ENCODE results near the gene ACER3.
"Not testable (repeated sequence)": the region's sequence is repeated elsewhere in the genome, so short reads cannot be mapped to it uniquely, and the experiment has no call there.

ACER3 gene

DNA sequence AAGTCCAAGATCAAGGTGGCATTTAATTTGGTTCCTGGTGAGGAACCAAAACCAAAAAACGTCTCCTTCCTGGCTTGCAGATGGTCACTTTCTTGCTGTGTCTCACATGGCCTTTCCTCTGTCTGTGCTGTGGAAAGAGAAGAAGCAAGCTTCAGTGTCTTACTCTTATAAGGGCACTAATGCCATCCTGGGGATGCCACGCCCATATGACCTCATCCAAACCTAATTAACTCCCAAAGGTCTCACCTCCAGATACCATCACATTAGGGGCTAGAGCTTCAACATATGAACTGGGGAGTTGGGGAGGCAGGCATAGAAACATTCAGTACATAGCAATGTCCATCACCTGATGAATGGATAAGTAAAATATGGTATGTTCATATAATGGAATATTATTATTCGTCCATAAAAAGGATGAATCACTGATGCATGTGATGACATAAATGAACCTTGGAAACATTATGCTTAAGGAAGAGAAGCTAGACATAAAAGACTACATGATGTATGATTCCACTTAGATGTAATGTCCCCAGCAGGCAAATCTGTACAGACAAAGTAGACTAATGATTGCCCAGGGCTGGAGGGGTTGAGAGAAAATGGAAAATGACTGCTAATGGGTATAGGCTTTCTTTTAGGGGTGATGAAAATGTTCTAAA is 94.9 kb downstream of the ACER3 start:
- no peak overlapping the region for H3K4me3 ChIP-seq (ENCODE audit: low read depth, low read length)
- no peak for DNase-seq (ENCODE audit: low read depth)
- no peak for TF ChIP-seq CTCF (conservative IDR thresholded peaks at IDR 0.05; ENCODE audit: low read depth, low read length)

GRCh38 chr11:76962583-76963416 is 102.1 kb downstream of the ACER3 start:
- TF ChIP-seq CTCF (conservative IDR thresholded peaks at IDR 0.05; ENCODE audit: low read depth, low read length) = no peak
- H3K4me3 ChIP-seq (ENCODE audit: low read depth, low read length) = no peak overlapping the region
- no peak for DNase-seq (ENCODE audit: low read depth)

GRCh38 chr11:76963417-76964168 is 102.9 kb downstream of the ACER3 start:
- H3K4me3 ChIP-seq (ENCODE audit: low read depth, low read length); DNase-seq (ENCODE audit: low read depth): not testable (repeated sequence)

- H3K4me3 ChIP-seq (ENCODE audit: low read depth, low read length) = no peak overlapping the region
- no peak for DNase-seq (ENCODE audit: low read depth)
- TF ChIP-seq CTCF (conservative IDR thresholded peaks at IDR 0.05; ENCODE audit: low read depth, low read length) = no peak
These were observed 111.3 kb downstream of the ACER3 start for GRCh38 chr11:76972051-76972450.

- no peak for TF ChIP-seq CTCF (conservative IDR thresholded peaks at IDR 0.05; ENCODE audit: low read depth, low read length)
- H3K4me3 ChIP-seq (ENCODE audit: low read depth, low read length) = no peak overlapping the region
- DNase-seq (ENCODE audit: low read depth) = no peak
These were observed 113.6 kb downstream of the ACER3 start for GRCh38 chr11:76974179-76974891.

DNA sequence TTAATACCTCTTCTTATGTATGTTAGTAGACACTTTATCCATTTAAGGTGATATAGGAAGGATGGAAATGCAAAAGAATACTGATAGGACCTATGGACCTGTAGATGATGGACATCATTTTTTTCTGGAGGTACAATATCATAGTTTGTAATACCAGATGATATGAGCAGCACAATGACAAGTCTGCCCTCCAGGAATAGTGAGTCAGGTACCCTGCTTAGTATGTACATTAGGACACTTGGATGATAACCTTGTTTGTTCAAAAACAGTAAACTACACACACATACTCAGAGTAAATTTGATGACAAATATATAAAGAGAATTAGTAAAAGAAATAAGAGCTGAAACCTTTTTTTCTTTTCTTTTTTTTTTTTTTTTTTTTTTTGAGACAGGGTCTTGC is 114.8 kb downstream of the ACER3 start:
- DNase-seq (ENCODE audit: low read depth) = no peak
- H3K4me3 ChIP-seq (ENCODE audit: low read depth, low read length) = no peak overlapping the region
- TF ChIP-seq CTCF (conservative IDR thresholded peaks at IDR 0.05; ENCODE audit: low read depth, low read length) = no peak

GRCh38 chr11:76977791-76978190 is 117.1 kb downstream of the ACER3 start:
- TF ChIP-seq CTCF (conservative IDR thresholded peaks at IDR 0.05; ENCODE audit: low read depth, low read length) = no peak
- H3K4me3 ChIP-seq (ENCODE audit: low read depth, low read length) = no peak overlapping the region
- DNase-seq (ENCODE audit: low read depth) = no peak
